Natural killer cell treated with Interleukin-12 subunit alpha and Interleukin-12 subunit beta and Interleukin-15 and Interleukin-18, amount 100 ng/mL, for 72 hours (primary cell): Measurements from ENCODE around the gene FAM120AOS. TPM values are rescaled to one million over a fixed set of nuclear protein-coding genes. Genes with fewer than 3 reads are reported as not detected.
A peak's percentile ranks its signal among the peaks of the same experiment; 100 is the strongest.

ENCODE experiments used
- ATAC-seq, 2 donors: fragments of 150-1000 bp; cut with Tn5 transposase in 1 of 2; sonication (Bioruptor Pico), chemical (Tn5 transposase) in 1 of 2; 2 replicates each; pipeline ENCODE4 v1.10.0; 2021
- DNase-seq: peaks from one replicate; pipeline ENCODE4 v3.0.0; 2022; ENCODE audit warnings: low spot score
- H3K27ac Mint-ChIP-seq, 2 donors: 1 replicate in 1 of 2; 2 replicates in 1 of 2; pipeline ENCODE4 v1.8.0; 2022; ENCODE audit warnings: mixed read lengths in 2 of 2, mild to moderate bottlenecking in 1 of 2, moderate library complexity in 1 of 2
- H3K27me3 Mint-ChIP-seq, 2 donors: 1 replicate in 1 of 2; 2 replicates in 1 of 2; pipeline ENCODE4 v1.8.0; 2022; ENCODE audit warnings: mixed read lengths in 2 of 2
- H3K36me3 Mint-ChIP-seq: one replicate; pipeline ENCODE4 v1.8.0; 2022; ENCODE audit warnings: mixed read lengths
- H3K4me1 Mint-ChIP-seq, 2 donors: 1 replicate in 1 of 2; 2 replicates in 1 of 2; pipeline ENCODE4 v1.8.0; 2022; ENCODE audit warnings: low read depth in 2 of 2, mixed read lengths in 2 of 2, mild to moderate bottlenecking in 1 of 2
- H3K4me3 Mint-ChIP-seq: one replicate; pipeline ENCODE4 v1.8.0; 2022; ENCODE audit warnings: mixed read lengths
- H3K9me3 Mint-ChIP-seq: 2 replicates; pipeline ENCODE4 v1.8.0; 2022; ENCODE audit warnings: mixed read lengths
- total RNA-seq, 2 donors: library from RNA; stranded (reverse); gene quantifications; one replicate each; pipeline ENCODE4 v1.2.3, GENCODE V29; 2022

Gene FAM120AOS
- total RNA-seq, 2 donors from 2014 or later: 28.6 to 36.0 TPM

- H3K27ac Mint-ChIP-seq: no peak overlapping the region
- no peak for ATAC-seq
- peaks cover 16 to 31% of the 10 kb centered on the region in 2 donors for H3K4me1 Mint-ChIP-seq
- no peak overlapping the region for H3K4me3 Mint-ChIP-seq
- peaks cover 11% of the 10 kb centered on the region for H3K36me3 Mint-ChIP-seq
- no peaks in the 10 kb centered on the region for H3K9me3 Mint-ChIP-seq
- DNase-seq: no peak
- H3K27me3 Mint-ChIP-seq: no peaks in the 10 kb centered on the region
Observed at GRCh38 chr9:93477397-93477796, 24.0 kb upstream of the FAM120AOS start.

- no peak for DNase-seq
- peaks cover 11% of the 10 kb centered on the region for H3K36me3 Mint-ChIP-seq
- H3K27ac Mint-ChIP-seq: no peak overlapping the region
- no peak for ATAC-seq
- no peak overlapping the region for H3K4me3 Mint-ChIP-seq
- H3K4me1 Mint-ChIP-seq: peaks cover 14 to 33% of the 10 kb centered on the region in 2 donors
- no peaks in the 10 kb centered on the region for H3K27me3 Mint-ChIP-seq
- no peaks in the 10 kb centered on the region for H3K9me3 Mint-ChIP-seq
Observed at GRCh38 chr9:93476924-93477323, 23.5 kb upstream of the FAM120AOS start.

GRCh38 chr9:93475856-93476255 is 22.5 kb upstream of the FAM120AOS start:
- Mint-ChIP-seq H3K4me1 (peaks cover 12 to 28% of the 10 kb centered on the region in 2 donors), H3K27ac (no peak overlapping the region)

GRCh38 chr9:93475108-93475507 is 21.7 kb upstream of the FAM120AOS start:
- Mint-ChIP-seq H3K9me3 (no peaks in the 10 kb centered on the region), H3K27ac (peak overlapping the region in 1 of 2 donors; percentile 54), H3K4me1 (peaks cover 18 to 30% of the 10 kb centered on the region in 2 donors), H3K4me3 (no peak overlapping the region), H3K27me3 (no peaks in the 10 kb centered on the region), H3K36me3 (peaks cover 5% of the 10 kb centered on the region)
- DNase-seq (no peak), ATAC-seq (no peak)

More at GRCh38 chr9:93475856-93476255, 22.5 kb upstream of the FAM120AOS start:
- H3K36me3 Mint-ChIP-seq: peaks cover 5% of the 10 kb centered on the region
- H3K9me3 Mint-ChIP-seq: no peaks in the 10 kb centered on the region
- no peak overlapping the region for H3K4me3 Mint-ChIP-seq
- DNase-seq (no peak), ATAC-seq (no peak)
- no peaks in the 10 kb centered on the region for H3K27me3 Mint-ChIP-seq

- H3K4me3 Mint-ChIP-seq: no peak overlapping the region
- DNase-seq (no peak), ATAC-seq (no peak)
- H3K27ac Mint-ChIP-seq: no peak overlapping the region
- H3K4me1 Mint-ChIP-seq: peaks cover 25 to 36% of the 10 kb centered on the region in 2 donors
- H3K9me3 Mint-ChIP-seq: no peaks in the 10 kb centered on the region
- H3K36me3 Mint-ChIP-seq: peaks cover 5% of the 10 kb centered on the region
- no peaks in the 10 kb centered on the region for H3K27me3 Mint-ChIP-seq
Observed at GRCh38 chr9:93473411-93473810, 20.0 kb upstream of the FAM120AOS start.

- ATAC-seq: no peak
- Mint-ChIP-seq H3K36me3 (no peaks in the 10 kb centered on the region), H3K9me3 (no peaks in the 10 kb centered on the region)
Observed at GRCh38 chr9:93471124-93471523, 17.7 kb upstream of the FAM120AOS start.

GRCh38 chr9:93470391-93470790 is 17.0 kb upstream of the FAM120AOS start:
- H3K9me3 Mint-ChIP-seq: no peaks in the 10 kb centered on the region

More at GRCh38 chr9:93471124-93471523, 17.7 kb upstream of the FAM120AOS start:
- H3K27me3 Mint-ChIP-seq: no peaks in the 10 kb centered on the region
- H3K27ac Mint-ChIP-seq: peak overlapping the region in 1 of 2 donors; percentile 89
- peaks cover 44 to 52% of the 10 kb centered on the region in 2 donors for H3K4me1 Mint-ChIP-seq
- H3K4me3 Mint-ChIP-seq: no peak overlapping the region
- no peak for DNase-seq

GRCh38 chr9:93468763-93469456 is 15.5 kb upstream of the FAM120AOS start:
- Mint-ChIP-seq H3K4me1 (peaks cover 62 to 64% of the 10 kb centered on the region in 2 donors), H3K9me3 (no peaks in the 10 kb centered on the region), H3K27ac (peak overlapping the region; percentile 75 to 89), H3K27me3 (no peaks in the 10 kb centered on the region), H3K4me3 (peak overlapping the region; percentile 82), H3K36me3 (no peaks in the 10 kb centered on the region)
- ATAC-seq (peak; percentile 33 to 60), DNase-seq (no peak)

More at GRCh38 chr9:93470391-93470790, 17.0 kb upstream of the FAM120AOS start:
- Mint-ChIP-seq H3K27me3 (no peaks in the 10 kb centered on the region), H3K4me3 (peak overlapping the region; percentile 17), H3K36me3 (no peaks in the 10 kb centered on the region), H3K4me1 (peaks cover 51% of the 10 kb centered on the region in 2 donors), H3K27ac (peak overlapping the region; percentile 26 to 89)
- no peak for ATAC-seq
- no peak for DNase-seq

- H3K9me3 Mint-ChIP-seq: no peaks in the 10 kb centered on the region
- no peak for DNase-seq
- H3K27me3 Mint-ChIP-seq: no peaks in the 10 kb centered on the region
- ATAC-seq: no peak
- peak overlapping the region; percentile 75 to 89 for H3K27ac Mint-ChIP-seq
- H3K4me1 Mint-ChIP-seq: peaks cover 74 to 77% of the 10 kb centered on the region in 2 donors
- H3K36me3 Mint-ChIP-seq: no peaks in the 10 kb centered on the region
- peak overlapping the region; percentile 52 for H3K4me3 Mint-ChIP-seq
Observed at GRCh38 chr9:93467462-93467861, 14.1 kb upstream of the FAM120AOS start.

GRCh38 chr9:93467062-93467416 is 13.7 kb upstream of the FAM120AOS start:
- Mint-ChIP-seq H3K9me3 (no peaks in the 10 kb centered on the region), H3K4me1 (peaks cover 72 to 79% of the 10 kb centered on the region in 2 donors), H3K4me3 (peak overlapping the region; percentile 52), H3K27ac (peak overlapping the region; percentile 75 to 89), H3K36me3 (no peaks in the 10 kb centered on the region), H3K27me3 (no peaks in the 10 kb centered on the region)
- ATAC-seq: peak in 1 of 2 donors; percentile 32
- DNase-seq: no peak

GRCh38 chr9:93466416-93467061 is 13.2 kb upstream of the FAM120AOS start:
- ATAC-seq (peak in 1 of 2 donors; percentile 32), DNase-seq (no peak)
- Mint-ChIP-seq H3K4me1 (peaks cover 76 to 79% of the 10 kb centered on the region in 2 donors), H3K27me3 (no peaks in the 10 kb centered on the region), H3K36me3 (no peaks in the 10 kb centered on the region), H3K9me3 (no peaks in the 10 kb centered on the region), H3K4me3 (peak overlapping the region; percentile 52), H3K27ac (peak overlapping the region; percentile 75 to 89)

- Mint-ChIP-seq H3K36me3 (no peaks in the 10 kb centered on the region), H3K4me3 (peak overlapping the region; percentile 52), H3K27me3 (no peaks in the 10 kb centered on the region), H3K9me3 (no peaks in the 10 kb centered on the region), H3K4me1 (peaks cover 76 to 80% of the 10 kb centered on the region in 2 donors), H3K27ac (peak overlapping the region; percentile 75 to 89)
- ATAC-seq (no peak), DNase-seq (no peak)
Observed at GRCh38 chr9:93465855-93466254, 12.5 kb upstream of the FAM120AOS start.

GRCh38 chr9:93464876-93465275 is 11.5 kb upstream of the FAM120AOS start:
- H3K27ac Mint-ChIP-seq: peak overlapping the region; percentile 79 to 89
- DNase-seq: no peak
- no peaks in the 10 kb centered on the region for H3K27me3 Mint-ChIP-seq
- H3K4me3 Mint-ChIP-seq: peak overlapping the region; percentile 72
- peaks cover 73 to 78% of the 10 kb centered on the region in 2 donors for H3K4me1 Mint-ChIP-seq
- no peaks in the 10 kb centered on the region for H3K36me3 Mint-ChIP-seq
- no peaks in the 10 kb centered on the region for H3K9me3 Mint-ChIP-seq
- ATAC-seq: no peak

GRCh38 chr9:93464395-93464794 is 11.0 kb upstream of the FAM120AOS start:
- DNase-seq: no peak
- no peaks in the 10 kb centered on the region for H3K9me3 Mint-ChIP-seq
- no peak for ATAC-seq
- H3K4me3 Mint-ChIP-seq: peak overlapping the region; percentile 72
- no peaks in the 10 kb centered on the region for H3K27me3 Mint-ChIP-seq
- no peaks in the 10 kb centered on the region for H3K36me3 Mint-ChIP-seq
- peak overlapping the region; percentile 79 to 89 for H3K27ac Mint-ChIP-seq
- peaks cover 76 to 80% of the 10 kb centered on the region in 2 donors for H3K4me1 Mint-ChIP-seq
